Activated naive CD4-positive, alpha-beta T cell (primary cell): ENCODE data around the gene ARHGEF7.
"Not testable (repeated sequence)": the region's sequence is repeated elsewhere in the genome, so short reads cannot be mapped to it uniquely, and the experiment has no call there.

ENCODE experiments used
- DNase-seq, 4 experiments: peaks; one replicate each; lab custom pipeline; 2025; lab: John Stamatoyannopoulos, UW

The ARHGEF7 gene

DNA sequence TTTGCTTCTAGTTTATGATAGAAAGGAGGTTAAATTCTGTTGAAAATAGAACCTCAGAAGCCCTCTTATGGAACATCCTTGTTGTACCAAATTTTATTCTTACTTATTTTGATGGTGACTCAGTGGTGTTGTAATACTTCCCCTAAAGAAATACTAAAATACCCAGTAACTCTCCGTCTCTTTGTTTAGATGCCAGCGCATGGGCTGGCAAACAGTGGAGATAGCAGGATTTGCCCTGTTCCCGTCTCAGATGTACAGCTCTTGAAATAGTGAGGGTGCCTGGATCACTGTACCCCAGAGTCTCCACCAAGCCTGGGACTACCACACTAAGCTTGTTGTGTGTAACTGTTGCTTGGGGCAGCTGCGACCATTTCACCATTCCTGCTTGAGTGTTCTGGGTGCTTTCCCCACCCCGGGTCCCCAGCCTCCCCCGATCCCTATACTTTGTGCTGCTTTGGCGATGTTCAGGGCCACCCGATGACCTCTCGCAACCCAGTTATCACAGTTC is 138.3 kb downstream of the ARHGEF7 start:
- DNase-seq = no peak

DNA sequence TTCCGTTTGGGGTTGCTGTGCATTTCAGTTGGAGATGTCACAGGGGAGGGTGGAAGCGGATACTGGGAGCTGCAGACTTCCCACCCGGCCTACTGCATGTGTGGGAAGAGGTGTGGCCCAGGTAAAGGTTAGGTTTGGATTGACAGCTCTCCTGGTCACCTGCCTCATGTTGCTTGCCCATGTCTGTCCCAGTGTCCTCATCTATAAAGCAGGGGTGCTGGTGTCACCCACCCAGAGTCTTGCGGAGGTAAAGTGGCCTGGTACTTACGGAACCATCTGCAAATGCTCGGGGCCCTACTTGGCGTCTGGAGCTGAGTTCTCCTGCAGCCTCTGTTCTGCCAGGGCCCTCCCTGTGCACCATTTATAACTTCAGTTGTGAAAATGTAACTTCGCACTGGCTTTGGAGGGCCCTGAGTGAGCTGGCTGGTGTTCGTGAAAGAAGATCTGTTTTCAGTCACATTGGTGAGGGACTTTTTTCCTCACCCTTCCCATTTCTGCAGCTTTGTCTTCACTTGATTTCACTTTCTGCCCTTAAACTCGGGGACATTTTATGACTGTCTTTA is 140.2 kb downstream of the ARHGEF7 start:
- DNase-seq = no peak

DNA sequence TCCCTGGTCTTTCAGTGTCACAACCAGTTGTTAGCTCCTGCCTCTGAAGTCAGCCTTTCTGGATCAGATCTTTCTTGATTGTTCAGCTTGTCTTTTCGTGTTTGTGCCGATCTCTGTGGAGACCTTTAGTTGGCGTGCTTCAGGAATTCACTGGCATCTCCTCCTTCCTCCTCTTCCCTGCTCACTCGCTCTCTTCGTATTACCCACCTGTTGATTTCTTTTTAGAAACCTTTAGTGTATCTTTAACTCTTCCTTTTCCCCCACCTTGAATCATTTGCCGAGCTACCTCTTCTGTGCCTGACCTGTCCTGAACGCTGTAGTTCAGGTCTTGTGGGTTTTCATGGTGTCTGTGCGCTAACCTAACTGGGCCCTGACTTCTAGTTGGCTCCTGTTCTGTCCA is 141.3 kb downstream of the ARHGEF7 start:
- DNase-seq = no peak

DNA sequence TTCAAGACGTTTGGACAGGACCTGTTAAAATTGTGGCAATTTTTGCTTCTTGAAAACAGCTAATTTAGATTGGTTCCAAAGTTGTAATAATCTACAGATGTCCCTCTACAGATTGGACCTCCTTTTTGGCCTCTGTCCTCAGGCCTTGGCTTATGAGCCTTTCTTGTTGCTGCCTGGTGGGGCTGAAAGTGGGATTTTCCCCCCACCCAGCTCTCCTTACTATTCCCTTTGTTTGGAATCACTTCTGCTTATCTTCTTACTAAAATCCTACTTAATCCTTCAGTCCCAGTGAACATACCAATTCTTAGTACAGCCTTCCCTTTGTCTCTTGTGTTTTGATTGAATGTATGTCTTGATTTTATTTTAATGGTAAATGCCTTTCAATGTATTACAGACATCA is 141.8 kb downstream of the ARHGEF7 start:
- DNase-seq = no peak

DNA sequence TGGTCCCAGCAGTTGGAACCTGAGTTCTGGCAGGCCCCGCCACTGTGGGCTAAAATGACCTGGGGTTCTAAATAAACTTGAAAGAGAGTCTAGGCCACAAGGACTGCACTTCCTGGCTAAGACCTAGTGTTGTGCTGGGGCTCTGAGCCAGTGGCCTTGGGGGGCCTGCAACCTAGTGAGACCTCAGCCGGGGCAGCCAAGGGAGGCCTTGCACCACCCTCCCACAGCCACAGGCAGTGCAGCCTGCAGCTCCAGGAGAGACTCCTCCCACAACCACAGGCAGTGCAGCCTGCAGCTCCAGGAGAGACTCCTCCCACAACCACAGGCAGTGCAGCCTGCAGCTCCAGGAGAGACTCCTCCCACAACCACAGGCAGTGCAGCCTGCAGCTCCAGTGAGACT is 142.8 kb downstream of the ARHGEF7 start:
- not testable (repeated sequence) for DNase-seq

DNA sequence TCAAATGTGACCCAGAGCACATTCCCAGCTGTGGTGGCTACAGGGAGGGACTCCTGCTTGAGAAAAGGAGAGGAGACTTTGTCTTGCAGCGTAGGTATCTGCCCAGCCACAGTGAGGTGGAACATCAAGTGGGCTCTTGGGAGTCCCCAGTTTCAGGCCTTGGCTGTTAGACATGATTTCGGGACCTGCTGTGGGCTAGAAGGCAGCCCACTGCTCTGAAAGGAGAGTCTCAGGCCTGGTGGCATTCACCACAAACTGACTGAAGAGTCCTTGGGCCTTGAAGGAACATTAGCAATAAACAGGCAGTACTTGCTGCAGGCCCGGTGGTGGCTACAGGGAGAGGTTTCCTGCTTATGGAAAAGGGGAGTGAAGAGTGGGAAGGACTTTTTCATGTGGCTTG is 143.5 kb downstream of the ARHGEF7 start:
- DNase-seq = no peak

DNA sequence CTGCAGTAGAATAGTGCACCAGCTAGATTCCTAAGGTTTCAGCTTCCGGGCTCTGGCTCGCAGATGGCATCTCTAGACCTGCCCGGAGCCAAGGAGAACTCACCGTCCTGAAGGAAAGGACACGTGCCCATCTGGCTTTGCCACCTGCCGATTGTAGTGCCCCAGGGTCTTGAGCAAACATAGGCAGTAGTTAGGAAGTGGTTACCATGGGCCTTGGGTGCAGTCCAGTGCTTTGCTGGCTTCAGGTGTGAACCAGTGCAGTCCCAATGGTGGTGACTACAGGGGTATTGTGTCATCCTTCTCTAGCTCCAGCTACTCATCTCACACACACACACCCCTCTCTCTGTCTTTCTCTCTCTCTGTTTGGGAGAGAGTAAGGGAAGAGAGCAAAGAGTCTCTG is 143.9 kb downstream of the ARHGEF7 start:
- DNase-seq = no peak

DNA sequence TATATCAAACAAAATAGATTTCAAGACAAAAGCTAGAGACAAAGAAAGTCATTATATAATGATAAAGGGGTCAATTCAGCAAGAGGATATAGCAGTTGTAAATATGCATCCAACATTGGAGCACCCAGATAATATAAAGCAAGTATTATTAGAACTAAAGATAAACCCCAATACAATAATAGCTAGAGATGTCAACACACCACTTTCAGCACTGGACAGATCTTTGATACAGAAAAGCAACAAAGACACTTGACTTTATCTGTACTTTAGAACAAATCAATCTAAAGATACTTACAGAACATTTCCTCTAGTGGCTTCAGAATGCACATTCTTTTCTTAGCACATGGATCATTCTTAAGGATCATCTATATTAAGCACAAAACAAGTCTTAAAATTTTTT is 146.2 kb downstream of the ARHGEF7 start:
- no peak for DNase-seq

DNA sequence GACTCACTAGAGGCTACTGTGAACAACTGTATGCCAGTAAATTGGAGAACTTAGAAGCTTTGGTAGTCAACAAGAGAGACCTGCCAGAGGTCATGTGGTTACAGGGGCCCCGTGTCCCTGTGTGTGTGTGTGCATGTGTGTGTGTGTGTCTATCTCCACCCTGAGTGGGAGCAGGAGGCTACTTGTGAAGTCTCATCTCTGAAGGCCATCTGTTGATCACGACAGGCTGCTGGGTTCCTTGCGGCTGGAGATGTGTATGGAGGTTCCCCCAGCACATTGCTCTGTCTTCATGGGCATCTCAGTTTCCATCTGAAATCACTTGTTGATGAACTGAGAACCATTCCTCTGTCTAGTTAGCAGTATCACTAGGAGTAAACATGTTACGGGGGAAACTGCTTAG is 147.2 kb downstream of the ARHGEF7 start:
- DNase-seq = no peak

DNA sequence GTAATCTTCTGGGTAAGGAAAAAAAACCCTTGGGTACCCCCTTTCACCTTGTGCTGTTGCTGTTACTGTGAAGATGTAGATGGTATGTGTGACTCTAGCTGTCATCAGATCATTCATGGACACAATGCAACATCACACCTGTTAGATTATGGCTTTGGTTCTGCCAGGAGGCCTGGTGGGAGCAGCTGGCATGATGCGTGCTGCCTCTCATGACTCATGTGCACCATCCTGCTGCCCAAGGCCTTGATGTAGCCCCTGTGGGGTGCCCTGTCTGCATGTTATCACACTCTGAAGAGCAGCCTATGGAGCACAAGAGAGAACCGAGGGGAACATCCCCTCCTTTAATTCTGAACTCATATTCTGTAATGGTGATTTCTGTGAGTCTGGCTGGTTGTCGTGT is 147.6 kb downstream of the ARHGEF7 start:
- DNase-seq = no peak

DNA sequence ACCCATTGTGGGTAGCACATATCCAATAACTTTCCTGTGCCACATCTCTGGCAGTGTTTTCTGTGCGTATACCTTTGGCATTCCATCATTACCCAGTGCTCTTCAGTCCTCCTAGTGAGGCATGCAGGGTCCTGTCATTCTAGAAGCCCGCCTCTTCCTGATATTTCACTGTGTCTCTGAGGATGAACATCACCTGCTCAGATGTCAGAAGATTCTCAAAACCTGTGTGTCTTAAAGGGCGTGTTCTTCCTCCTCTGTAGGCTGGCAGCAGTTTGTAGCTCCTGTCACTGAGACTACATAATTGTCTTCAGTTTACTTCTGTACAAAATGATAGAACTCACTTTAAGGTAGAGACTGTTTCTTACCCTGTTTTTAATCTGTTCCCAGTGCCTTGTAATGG is 148.5 kb downstream of the ARHGEF7 start:
- DNase-seq = no peak

DNA sequence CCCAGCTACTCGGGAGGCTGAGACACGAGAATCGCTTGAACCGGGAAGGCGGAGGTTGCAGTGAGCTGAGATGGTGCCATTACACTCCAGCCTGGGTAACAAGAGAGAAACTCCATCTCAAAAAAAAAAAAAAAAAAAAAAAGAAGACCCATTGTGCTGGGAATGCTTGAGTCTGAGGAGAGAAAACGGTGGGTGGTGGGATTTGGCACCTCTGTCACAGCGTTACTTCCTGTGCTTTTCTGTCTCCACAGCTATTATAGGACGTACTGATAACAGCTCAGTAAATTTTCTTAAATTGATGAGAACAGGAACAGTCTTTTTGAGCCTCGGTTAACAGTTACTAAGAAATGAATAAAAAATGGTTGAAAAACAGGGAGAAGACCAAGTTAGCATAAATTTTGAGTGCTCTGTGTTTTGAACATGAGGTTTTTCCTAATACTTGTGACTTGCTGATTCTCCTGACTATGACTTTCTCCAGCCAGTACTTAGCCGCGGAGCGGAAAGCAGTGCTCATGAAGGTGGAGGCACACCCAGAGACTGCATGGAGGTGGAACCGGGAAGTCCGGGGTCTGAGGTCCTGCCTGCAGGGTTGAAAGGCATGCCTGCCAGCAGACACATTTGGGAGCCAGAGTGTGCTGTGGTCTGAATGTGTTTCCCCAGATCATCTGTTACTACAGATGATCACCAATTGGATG is 150.0 kb downstream of the ARHGEF7 start:
- DNase-seq = no peak

DNA sequence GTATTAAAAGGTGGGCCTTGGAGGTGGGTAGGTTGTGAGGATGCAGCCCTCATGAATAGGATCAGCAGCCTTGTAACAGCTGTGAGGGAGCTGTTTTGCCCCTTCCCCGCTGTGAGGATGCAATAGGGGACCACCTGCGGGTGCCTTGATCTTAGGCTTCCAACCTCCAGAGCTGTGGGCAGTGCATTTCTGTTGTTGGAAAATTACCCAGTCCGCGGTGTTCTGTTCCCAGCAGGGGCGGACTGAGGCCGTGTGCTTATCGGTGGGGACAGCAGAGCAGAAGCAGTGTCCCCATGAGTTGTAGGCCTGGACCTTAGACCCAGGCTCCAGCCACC is 150.6 kb downstream of the ARHGEF7 start:
- no peak for DNase-seq

DNA sequence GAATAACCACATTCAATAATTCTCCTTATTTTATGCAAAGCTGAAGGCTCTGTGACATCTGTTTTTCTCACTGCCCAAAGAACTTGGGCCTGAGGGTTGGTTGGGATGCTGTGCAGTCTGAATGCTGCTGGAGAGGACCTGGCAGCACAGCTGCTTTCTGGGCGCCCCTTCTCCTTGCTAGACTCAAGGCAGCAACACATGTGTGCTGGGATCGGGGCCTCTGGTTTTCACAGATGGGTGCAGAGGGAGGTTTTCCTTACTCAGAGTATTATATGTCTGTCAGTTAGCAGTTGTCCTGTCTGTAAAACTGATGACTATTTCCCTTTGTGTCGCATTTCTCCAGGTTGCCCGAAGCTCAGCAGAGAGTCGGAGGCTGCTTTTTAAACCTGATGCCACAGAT is 152.1 kb downstream of the ARHGEF7 start:
- no peak for DNase-seq

DNA sequence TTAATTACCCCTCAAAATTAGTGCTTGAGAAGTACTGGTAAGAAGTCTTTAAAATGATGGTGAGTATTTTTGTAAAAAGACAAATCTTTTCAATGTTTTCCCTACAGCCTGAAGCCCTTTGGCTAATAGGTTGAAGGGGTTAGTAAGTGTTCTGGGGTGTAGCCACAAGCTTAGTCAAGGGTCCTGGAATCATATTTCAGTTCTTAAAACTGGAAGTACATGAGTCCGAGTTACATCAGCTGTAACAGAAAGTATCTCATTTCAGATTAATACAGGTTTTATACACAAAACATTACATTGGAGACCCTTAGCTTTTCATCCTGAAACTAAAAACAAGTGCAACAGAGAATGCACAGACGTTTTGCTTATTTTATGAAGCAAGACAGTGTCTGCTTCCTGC is 152.7 kb downstream of the ARHGEF7 start:
- no peak for DNase-seq

DNA sequence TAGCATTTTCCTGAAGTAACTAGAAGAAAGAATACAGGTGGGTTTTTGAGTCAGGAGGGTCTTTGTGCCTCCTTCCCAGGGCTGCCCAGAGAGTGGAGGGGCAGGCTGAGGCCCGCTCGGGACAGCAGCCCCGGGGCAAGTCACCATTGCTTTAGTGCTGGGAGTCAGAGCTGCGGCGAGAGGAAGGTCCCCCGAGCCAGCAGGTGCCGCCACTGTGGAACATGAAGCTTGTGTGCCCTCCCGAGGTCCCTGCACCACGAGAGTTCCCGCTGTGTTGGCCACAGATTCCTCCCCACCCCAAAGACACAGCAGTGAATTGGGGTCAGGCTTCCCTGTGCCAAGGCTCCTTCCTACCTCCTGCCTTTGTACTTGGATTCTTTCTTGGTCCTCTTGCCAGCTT is 154.4 kb downstream of the ARHGEF7 start:
- DNase-seq = no peak

DNA sequence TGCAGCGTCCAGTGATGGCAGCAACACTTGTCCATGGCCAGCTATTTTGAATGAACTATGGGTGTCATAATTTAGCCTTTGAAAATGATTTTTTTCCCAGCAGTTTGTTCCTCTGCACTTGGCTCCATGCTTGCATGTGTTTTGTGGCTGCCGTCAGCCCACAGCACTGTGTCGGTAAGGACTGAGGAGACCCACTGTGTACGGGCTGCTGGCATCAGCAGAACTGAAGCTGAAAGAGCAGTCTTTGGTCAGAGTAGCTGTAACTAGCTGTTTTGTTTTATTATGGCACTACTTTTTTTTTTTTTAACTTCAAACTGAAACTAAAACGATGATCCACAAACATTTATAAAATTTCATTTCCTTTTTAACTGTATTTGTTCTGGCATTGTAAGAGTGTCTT is 155.0 kb downstream of the ARHGEF7 start:
- DNase-seq = no peak

DNA sequence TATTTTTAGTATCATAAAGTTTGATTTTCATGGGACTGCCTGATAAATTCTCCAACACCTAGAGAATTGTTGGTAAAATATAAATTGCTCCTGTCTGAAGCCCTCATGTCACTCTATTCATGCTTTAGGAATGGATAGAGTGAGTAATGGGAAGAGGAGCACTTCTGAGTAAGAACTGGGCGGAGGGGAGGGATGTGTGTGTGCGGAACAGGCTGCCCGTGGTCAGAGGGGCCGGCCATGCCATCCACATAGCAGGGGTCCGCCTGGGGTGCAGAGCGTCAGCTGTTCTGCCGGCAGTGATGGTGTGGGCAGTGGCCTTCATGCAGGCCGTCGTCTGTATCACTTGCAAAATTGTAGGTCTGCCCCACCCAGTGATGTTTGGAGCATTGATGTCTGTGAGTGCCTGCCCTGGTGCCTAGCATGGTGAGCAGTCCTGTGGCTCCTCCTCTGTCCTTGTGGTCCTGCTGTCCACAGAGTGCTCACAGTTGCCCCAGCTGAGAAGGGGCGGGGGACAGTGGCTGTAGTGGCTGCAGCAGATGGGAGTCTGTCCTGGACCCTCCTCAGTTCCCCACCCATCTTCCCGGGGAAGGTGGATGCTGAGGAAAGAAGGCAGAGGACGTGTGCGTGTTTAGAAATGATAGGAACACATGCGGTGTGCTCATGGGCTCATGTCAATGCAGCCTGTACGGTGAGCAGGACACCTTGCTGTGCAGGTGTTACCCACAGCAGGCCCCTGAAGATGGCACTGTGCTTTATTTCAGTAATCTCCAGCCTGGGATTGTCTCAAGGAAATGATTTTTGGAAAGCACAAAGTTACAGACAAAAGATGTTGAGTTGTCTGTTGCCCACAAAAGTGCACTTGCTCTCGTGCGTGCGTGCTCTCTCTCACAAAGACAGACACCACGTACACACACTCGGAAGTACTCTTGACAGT is 155.9 kb downstream of the ARHGEF7 start:
- DNase-seq = no peak

DNA sequence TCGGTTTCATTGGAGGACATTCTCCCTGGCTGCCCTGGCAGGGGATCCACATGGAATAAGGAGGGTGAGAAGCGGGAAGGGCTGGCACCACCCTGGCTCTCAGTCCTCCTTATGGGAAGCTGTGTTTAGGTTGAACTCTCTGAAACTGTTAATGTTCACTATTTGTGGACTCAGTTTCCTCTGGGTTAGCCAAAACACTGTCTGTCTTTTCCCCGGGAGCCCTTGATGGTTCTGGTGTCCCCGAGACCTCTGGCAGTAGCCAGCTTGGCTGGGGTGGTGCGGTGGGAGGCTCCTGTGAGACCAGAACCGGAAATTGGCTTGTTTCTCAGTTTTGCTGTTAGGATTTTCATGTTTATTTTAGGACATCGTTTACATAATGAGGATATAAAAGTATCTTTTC is 157.0 kb downstream of the ARHGEF7 start:
- DNase-seq = no peak

DNA sequence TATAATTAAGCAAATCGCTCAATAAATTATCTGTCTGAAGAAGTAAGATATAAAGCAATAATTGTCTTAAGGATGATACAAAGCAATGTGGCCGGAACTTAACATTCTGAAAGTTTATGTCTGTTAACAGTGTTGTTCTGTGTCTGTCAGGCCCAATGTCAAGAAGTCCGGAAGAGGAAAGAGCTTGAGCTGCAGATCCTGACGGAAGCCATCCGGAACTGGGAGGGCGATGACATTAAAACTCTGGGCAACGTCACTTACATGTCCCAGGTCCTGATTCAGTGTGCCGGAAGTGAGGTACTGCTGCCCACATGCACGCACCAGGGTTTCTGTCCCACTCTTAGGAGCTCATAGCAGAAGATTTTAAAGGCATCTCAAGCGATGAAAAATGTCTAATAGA is 160.3 kb downstream of the ARHGEF7 start:
- DNase-seq = no peak

DNA sequence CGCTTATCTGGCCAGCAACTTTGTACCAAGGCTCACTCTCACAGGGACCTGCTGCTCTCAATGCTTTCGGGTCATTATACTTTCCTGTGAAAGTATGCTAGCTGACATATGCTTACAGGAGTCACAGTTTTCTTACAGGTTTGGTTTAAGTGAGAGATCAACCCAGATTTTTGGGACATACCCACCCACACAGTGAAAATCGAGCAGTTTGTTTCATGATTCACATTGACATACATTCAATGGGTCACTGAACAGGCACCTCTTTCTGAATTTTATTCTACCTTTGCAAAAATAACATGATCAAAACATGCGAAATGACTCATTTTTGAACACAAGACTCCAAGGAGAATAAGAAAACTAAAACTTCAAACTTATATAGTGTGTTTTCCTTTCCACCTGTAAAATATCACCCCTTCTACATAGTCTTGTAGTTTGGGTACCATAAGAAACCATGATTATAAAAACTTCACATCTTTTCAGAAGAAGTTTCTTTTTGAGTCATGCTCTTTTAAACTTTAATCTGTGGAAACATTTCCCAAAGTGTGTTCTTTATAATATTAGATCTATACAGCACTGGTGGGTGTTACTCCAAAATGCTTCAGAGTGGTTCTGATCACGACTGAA is 161.0 kb downstream of the ARHGEF7 start:
- no peak for DNase-seq

DNA sequence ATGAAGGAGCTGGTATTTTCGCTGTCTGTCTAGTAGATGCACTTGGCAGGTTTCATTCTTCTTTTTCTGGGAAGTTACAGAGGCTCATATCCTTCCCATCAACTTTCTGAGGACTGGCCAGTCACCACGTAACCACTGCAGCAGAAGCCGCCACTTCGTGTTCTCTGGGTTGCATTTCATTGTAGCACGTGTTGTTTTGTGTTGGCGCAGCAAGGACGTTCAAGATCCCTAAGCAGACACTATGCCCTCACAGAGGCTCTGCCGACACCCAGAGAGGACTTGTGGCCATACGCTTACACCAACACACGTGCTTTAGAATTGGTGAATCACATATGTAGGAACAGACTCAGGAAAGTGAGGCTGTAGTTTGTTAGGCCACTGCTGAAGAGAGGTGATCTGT is 163.1 kb downstream of the ARHGEF7 start:
- no peak for DNase-seq
